Activated CD4-positive, alpha-beta T cell treated with anti-CD3 and anti-CD28 coated beads for 24 hours (primary cell): Measurements from ENCODE around the gene TRIM7.
"Not testable (repeated sequence)": the region's sequence is repeated elsewhere in the genome, so short reads cannot be mapped to it uniquely, and the experiment has no call there.

Experiments used
- DNase-seq, 2 donors: peaks; one replicate each; pipeline ENCODE4 v3.0.0-alpha.2; 2020; ENCODE audit warnings: low read depth in 2 of 2

Gene TRIM7

GRCh38 chr5:181173027-181173419 lies 32.0 kb downstream of the TRIM7 start:
- DNase-seq: peak in 1 of 2 donors; percentile 71

DNA sequence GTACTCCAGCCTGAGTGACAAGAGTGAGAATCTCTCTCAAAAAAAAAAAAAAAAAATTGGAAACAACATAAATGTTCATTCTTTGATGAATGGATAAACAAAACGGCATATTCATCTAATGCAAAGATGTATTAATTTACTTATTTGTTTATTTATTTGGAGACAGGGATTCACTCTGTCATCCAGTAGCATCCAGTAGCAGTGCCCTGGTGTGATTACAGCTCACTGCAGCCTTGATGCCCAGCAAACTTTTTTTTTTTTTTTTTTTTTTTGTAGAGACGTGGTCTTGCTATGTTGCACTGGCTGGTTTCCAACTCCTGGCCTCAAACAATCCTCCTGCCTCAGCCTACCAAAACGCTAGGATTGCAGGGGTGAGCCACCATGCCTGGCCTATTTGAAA lies 33.2 kb downstream of the TRIM7 start:
- DNase-seq: no peak

GRCh38 chr5:181170996-181171395 lies 34.0 kb downstream of the TRIM7 start:
- no peak for DNase-seq

DNA sequence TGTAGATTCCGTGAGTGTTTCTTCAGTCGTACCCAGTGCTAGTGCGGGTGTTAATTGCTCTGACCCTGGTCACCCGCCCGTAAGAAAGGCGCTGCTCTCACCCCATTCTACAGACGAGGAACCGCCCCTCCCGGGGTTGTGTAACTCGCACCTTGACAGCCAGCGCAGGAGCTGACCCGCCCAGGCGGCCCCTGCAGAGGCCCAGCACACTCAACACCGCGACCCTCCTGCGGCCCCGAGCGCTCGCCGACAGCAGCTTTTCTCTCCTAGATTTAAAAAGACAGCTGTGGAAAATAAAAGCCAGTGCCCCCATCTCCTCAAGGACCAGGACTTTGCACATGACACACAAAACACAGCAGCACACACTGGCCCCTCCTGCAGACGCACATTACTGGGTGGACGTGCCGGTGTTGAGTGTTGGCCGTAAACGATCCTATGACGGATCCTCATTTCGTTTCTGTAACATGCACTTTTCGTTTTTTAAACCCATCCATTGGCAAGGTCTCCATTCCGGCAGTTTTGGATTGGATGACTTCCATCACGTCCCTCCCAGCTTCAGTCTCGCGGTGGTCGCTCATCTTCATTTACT lies 34.7 kb downstream of the TRIM7 start:
- DNase-seq: no peak

GRCh38 chr5:181169459-181170236 lies 35.3 kb downstream of the TRIM7 start:
- DNase-seq: peak; percentile 73 to 91

DNA sequence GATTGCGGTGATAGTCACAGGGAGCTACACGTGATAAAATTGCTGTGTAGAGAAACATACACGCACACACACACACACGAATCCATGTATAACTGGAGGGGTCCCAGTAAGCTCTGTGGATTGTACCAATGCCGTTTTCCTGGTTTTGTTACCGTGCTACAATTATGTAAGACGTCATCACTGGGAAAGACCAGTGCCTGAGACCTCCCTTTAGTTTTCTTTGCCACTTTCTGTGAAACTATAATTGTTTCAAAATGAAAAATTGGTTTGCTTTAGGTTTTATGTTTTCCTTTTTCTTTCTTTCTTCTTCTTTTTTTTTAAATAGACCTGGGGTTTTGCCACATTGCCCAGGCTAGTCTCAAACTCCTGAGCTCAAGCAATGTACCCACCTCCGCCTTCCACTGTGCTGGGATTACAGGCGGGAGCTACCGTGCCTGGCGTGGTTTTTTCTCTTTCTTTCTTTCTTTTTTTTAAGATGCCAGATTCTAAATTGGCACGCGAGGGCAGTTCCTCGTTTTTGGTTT lies 36.3 kb downstream of the TRIM7 start:
- DNase-seq: no peak

GRCh38 chr5:181167814-181168488 lies 37.0 kb downstream of the TRIM7 start:
- no peak for DNase-seq

GRCh38 chr5:181166812-181167733 lies 37.9 kb downstream of the TRIM7 start:
- no peak for DNase-seq

GRCh38 chr5:181164076-181164952 lies 40.7 kb downstream of the TRIM7 start:
- no peak for DNase-seq

- no peak for DNase-seq
These were observed 41.4 kb downstream of the TRIM7 start for GRCh38 chr5:181163487-181164075.

- DNase-seq: no peak
These were observed 43.3 kb downstream of the TRIM7 start for GRCh38 chr5:181161534-181162175.

- not testable (repeated sequence) for DNase-seq
These were observed 44.1 kb downstream of the TRIM7 start for GRCh38 chr5:181160755-181161533.

DNA sequence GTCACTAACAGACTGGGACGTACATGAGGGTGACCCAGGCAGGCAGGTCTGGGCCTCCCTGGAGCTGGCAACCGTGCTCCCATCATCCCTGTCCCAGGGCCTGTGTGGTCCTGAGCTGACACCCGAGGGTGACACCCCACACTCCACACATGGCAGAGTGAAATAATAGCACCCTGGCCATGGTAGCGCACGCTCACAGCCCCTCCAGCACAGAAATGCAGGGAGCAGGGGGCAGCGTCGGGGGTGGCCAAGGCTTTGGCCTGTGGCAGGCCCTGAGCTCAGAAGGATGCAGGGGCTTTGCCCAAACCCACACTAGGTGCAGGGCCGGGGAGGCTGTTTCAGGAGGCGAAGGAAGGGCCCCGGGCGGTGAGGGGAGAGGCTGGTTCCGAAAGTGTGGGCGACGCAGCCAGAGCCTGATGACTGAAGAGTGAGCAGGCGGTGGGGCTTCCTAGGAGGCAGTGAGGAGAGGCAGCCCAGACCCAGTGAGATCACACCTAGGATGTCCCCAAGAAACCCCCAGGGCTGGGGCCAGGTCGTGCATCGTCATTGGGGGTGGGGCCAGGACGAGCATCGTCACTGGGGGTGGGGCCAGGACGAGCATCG lies 44.7 kb downstream of the TRIM7 start:
- DNase-seq: peak; percentile 69 to 75

DNA sequence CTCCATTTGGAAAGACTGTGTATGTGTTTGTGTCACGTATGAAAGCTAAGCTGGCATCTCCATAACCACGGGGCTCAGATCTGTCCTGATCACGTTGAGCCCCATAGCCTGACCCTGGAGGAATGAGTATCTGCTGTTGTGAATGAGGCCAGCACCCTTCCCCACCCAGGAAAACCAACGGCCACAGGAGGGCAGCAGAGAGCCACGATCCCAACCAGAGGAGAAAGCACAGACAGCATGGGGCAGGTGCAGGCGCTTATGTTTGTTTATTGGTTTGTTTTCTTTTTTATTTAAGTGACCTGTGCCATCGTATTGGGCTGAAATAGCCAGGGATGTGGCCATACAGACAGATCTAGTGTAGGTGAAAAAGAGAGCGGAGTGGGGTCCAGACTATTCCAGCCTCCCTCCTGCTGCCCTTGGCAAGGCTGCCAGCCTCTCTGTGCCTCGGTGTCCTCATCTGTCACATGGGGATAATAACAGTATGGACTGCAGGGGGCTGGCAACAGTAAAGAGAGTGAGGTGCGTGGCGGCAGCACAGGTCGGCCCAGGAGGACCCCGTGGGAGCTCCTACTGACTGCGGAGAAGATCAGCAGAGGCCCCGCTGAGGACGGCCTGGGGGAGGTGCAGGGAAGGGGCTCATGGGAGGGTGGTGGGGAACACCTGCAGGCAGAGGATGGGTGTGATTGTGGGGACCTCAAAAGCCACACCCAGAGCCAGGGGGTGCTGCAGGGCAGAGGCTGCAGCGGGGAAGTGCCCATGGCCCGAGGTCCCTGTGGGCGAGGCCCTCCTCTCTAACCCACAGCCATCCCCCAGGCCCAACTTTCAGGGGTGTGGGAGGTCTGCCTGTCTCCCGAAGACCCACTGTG lies 45.5 kb downstream of the TRIM7 start:
- DNase-seq: peak; percentile 91 to 96

GRCh38 chr5:181158869-181159268 lies 46.1 kb downstream of the TRIM7 start:
- DNase-seq: no peak

GRCh38 chr5:181156758-181157157 lies 48.2 kb downstream of the TRIM7 start:
- no peak for DNase-seq

GRCh38 chr5:181153814-181154213 lies 51.2 kb downstream of the TRIM7 start:
- DNase-seq: no peak
